Measurements from ENCODE around the gene EIF2B4.
"Not testable (repeated sequence)": the region's sequence is repeated elsewhere in the genome, so short reads cannot be mapped to it uniquely, and the experiment has no call there.

EIF2B4 gene

DNA sequence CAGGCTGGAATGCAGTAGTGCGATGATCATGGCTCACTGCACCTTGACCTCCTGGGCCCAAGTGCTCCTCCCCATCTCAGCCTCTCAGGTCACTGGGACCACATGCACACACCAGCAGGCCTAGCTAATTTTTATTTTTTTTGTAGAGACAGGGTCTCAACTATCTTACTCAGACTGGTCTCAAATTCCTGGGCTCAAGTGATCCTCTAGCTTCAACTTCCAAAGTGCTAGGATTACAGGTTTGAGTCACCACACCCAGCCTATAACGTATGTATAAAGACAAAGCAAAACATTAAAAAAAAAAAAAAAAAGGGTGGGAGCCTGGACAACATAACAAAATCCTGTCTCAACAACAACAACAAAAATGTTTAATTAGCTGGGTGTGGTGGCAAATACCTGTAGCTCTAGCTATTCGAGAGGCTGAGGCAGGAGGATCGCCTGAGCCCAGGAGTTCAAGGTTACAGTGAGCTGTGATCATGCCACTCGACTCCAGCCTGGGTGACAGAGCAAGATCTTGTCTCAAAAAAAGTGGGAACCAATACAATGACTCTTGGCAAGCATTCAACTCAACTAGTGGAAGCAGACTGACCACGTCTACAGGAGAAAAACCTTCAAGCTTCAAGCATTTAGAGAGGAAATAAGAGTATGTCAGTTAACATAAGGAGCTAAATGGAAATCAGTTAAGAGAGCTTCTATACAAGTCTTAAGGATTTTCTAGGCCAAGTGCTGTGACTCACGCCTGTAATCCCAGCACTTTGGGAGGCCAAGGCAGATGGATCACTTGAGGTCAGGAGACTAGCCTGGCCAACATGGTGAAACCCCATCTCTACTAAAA lies 16.2 kb downstream of the EIF2B4 start:
- ChIA-PET CTCF (interaction anchor here (0.7 kb wide), 1 partner anchor 24 kb away, joined by 3 read pairs; no protein-coding TSS in a partner anchor), POLR2A (interaction anchor here (0.9 to 1.1 kb wide), 4 partner anchors 16 to 56 kb away, joined by 3 to 8 read pairs (median 4); partner anchors contain the start of genes EIF2B4, MPV17 and PPM1G)
- no peak for DNase-seq (ENCODE audit: extremely low spot score)
- peak; percentile 72 for TF ChIP-seq ZNF384 (IDR thresholded peaks at IDR 0.05)
- TF ChIP-seq ELF4 (IDR thresholded peaks at IDR 0.05): no peak

DNA sequence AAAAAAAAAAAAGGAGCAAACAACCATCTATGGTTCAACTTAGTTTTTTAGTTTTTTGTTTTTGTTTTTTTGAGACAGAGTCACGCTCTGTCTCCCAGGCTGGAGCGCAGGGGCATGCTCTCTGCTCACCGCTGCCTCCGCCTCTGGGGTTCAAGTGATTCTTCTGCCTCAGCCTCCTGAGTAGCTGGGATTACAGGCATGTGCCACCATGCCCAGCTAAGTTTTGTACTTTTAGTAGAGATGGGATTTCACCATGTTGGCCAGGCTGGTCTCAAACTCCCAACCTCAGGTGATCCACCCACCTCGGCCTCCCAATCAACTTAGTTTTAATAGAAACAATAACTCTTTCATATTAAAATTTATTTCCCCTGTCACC lies 16.8 kb downstream of the EIF2B4 start:
- ChIA-PET POLR2A (interaction anchor here (0.9 to 1.1 kb wide), 5 partner anchors 11 to 56 kb away, joined by 3 to 8 read pairs (median 4); partner anchors contain the start of genes EIF2B4, MPV17 and PPM1G), CTCF (interaction anchor here (0.6 to 0.7 kb wide), 2 partner anchors 24 to 140 kb away, joined by 3 read pairs; no protein-coding TSS in a partner anchor)
- not testable (repeated sequence) for DNase-seq (ENCODE audit: extremely low spot score)

DNA sequence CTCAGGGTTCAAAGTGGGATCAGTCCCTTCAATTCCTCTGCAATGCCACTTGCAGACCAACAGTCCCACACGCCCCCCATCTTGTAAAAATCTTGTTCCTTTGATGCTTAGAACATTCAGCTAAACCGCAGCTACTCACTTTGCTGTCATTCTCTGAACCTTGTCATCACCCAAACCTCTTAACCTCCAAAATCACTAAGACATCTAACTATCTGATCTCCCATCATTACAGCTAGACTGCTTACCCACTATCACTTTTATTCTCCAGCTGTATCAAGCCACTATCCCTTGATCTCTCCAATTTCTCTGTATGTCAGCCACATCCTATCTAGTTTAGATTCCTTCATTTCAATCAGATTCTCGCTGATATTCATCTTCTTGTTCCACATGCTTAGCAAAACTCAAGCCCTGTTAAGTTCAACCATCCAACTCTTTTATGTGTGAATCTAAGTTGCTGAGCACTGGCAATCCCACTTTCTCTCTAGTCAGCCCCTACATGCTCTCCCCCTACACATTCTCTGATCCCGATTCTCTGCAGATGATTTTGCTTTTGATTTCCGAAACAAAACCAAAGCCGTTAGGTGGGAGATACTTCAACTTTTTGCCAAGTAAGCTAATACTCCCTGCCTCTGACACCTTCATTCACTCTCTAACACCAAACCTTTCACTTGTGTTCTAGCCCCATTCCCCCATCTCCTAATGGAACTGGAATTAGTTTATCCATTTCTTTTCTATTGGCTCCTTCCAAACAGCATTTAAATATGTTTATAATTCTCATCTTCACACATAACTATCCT lies 18.1 kb downstream of the EIF2B4 start:
- CTCF ChIA-PET: no interaction called here
- DNase-seq (ENCODE audit: extremely low spot score): no peak
- TF ChIP-seq LEF1 (IDR thresholded peaks at IDR 0.05; ENCODE audit: borderline replicate concordance) (no peak), ELF4 (IDR thresholded peaks at IDR 0.05) (no peak), ARNT (IDR thresholded peaks at IDR 0.05) (no peak), CTBP1 (IDR thresholded peaks at IDR 0.05; ENCODE audit: borderline replicate concordance) (no peak), FOXA1 (IDR thresholded peaks at IDR 0.05) (no peak)
- POLR2A ChIA-PET: interaction anchor here (0.7 to 1.2 kb wide), 2 partner anchors 18 to 29 kb away, joined by 3 read pairs; no protein-coding TSS in a partner anchor

DNA sequence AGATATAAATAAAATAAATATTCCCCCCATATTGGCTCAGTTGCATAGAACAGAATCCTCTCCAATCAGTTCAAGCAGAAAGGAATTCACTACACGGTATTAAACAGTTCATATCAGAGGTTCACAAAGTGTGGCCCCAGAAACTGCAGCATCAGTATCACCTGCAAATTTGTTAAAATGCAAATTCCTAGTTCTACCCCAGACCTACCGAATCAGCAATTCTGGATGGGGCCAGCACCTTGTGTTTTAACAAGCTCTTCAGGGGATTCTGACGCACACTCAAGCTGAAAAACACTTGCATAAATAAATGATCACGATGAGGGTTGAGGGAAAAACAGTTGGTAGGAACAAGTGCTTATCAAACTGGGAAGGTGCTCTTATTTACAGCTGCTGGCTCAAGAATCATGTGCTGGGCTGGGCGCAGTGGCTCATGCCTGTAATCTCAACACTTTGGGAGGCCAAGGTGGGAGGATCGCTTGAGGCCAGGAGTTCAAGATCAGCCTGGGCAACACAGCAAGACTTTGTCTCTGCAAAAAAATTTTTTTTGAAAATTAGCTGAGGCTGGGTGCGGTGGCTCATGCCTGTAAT lies 19.9 kb downstream of the EIF2B4 start:
- TF ChIP-seq FOXK2 (IDR thresholded peaks at IDR 0.05) (no peak), SP1 (IDR thresholded peaks at IDR 0.05) (no peak), ELF4 (IDR thresholded peaks at IDR 0.05) (no peak), HDGF (IDR thresholded peaks at IDR 0.05; ENCODE audit: borderline replicate concordance) (no peak), FOXA1 (IDR thresholded peaks at IDR 0.05) (no peak), L3MBTL2 (conservative IDR thresholded peaks at IDR 0.05) (no peak), SUZ12 (IDR thresholded peaks at IDR 0.05) (no peak), FOXM1 (IDR thresholded peaks at IDR 0.05; ENCODE audit: borderline replicate concordance) (no peak), CTBP1 (IDR thresholded peaks at IDR 0.05; ENCODE audit: borderline replicate concordance) (no peak), ZNF384 (IDR thresholded peaks at IDR 0.05) (no peak), NFRKB (IDR thresholded peaks at IDR 0.05) (no peak), ARNT (IDR thresholded peaks at IDR 0.05) (no peak), LEF1 (IDR thresholded peaks at IDR 0.05; ENCODE audit: borderline replicate concordance) (no peak), TARDBP (IDR thresholded peaks at IDR 0.05) (no peak), BHLHE40 (IDR thresholded peaks at IDR 0.05; ENCODE audit: borderline replicate concordance) (no peak)
- TF ChIP-seq, protein P1, sequence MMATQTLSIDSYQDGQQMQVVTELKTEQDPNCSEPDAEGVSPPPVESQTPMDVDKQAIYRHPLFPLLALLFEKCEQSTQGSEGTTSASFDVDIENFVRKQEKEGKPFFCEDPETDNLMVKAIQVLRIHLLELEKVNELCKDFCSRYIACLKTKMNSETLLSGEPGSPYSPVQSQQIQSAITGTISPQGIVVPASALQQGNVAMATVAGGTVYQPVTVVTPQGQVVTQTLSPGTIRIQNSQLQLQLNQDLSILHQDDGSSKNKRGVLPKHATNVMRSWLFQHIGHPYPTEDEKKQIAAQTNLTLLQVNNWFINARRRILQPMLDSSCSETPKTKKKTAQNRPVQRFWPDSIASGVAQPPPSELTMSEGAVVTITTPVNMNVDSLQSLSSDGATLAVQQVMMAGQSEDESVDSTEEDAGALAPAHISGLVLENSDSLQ (IDR thresholded peaks at IDR 0.05): no peak
- no peak for DNase-seq (ENCODE audit: extremely low spot score)
- ChIA-PET CTCF (no interaction called here), POLR2A (no interaction called here)

DNA sequence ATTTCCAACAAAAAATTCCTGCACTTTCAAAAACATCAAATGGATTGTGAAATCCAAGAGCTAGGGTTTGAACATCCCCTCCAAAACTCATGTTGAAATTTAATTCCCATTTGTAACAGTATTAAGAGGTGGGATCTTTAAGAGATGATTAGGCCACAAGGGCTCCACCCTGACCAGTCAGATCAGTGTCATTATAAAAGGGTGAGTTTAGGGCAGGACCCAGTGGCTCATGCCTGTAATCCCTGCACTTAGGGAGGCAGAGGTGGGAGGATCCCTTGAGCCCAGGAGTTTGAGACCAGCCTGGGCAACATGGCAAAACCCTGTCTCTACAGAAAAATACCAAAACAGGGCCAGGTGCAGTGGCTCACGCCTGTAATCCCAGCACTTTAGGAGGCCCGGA lies 22.5 kb downstream of the EIF2B4 start:
- no peak for DNase-seq (ENCODE audit: extremely low spot score)
- TF ChIP-seq ELF4 (IDR thresholded peaks at IDR 0.05) (no peak), NFRKB (IDR thresholded peaks at IDR 0.05) (no peak), CTBP1 (IDR thresholded peaks at IDR 0.05; ENCODE audit: borderline replicate concordance) (no peak), FOXK2 (IDR thresholded peaks at IDR 0.05) (no peak), TARDBP (IDR thresholded peaks at IDR 0.05) (no peak), SP1 (IDR thresholded peaks at IDR 0.05) (no peak), ZNF384 (IDR thresholded peaks at IDR 0.05) (no peak), L3MBTL2 (conservative IDR thresholded peaks at IDR 0.05) (no peak), SUZ12 (IDR thresholded peaks at IDR 0.05) (no peak), ARNT (IDR thresholded peaks at IDR 0.05) (no peak)
- ChIA-PET POLR2A (no interaction called here), CTCF (no interaction called here)

DNA sequence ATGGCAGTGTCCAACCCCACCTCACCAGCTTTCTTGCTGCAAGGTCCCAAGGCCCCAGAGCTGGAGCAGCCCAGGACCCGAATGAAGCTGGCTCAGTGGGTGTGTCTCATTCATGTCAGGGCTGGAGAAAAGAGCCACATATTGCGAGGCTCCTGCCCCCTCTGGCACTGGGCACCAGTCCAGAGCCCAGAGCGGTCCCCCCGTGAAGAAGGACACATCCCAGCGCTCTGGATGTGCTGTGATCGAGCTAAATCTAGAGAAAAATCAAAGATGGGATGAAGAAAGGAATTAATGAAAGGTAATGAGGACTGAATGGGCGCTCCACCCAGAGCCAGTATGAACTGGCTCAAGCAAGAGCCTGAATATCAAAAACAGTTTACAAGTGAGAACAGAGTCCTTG lies 34.0 kb downstream of the EIF2B4 start:
- POLR2A ChIA-PET: interaction anchor here (1.7 to 2.5 kb wide), 2 partner anchors 14 to 21 kb away, joined by 3 to 12 read pairs; partner anchors contain the start of gene MPV17
- CTCF ChIA-PET: no interaction called here
- TF ChIP-seq SUZ12 (IDR thresholded peaks at IDR 0.05) (no peak), HDGF (IDR thresholded peaks at IDR 0.05; ENCODE audit: borderline replicate concordance) (no peak), ARNT (IDR thresholded peaks at IDR 0.05) (no peak), L3MBTL2 (conservative IDR thresholded peaks at IDR 0.05) (no peak), BHLHE40 (IDR thresholded peaks at IDR 0.05; ENCODE audit: borderline replicate concordance) (no peak), ELF4 (IDR thresholded peaks at IDR 0.05) (no peak), ZNF384 (IDR thresholded peaks at IDR 0.05) (no peak), NFRKB (IDR thresholded peaks at IDR 0.05) (no peak), FOXA1 (IDR thresholded peaks at IDR 0.05) (no peak), TARDBP (IDR thresholded peaks at IDR 0.05) (no peak), CTBP1 (IDR thresholded peaks at IDR 0.05; ENCODE audit: borderline replicate concordance) (no peak), FOXM1 (IDR thresholded peaks at IDR 0.05; ENCODE audit: borderline replicate concordance) (no peak), SP1 (IDR thresholded peaks at IDR 0.05) (no peak), FOXK2 (IDR thresholded peaks at IDR 0.05) (no peak), LEF1 (IDR thresholded peaks at IDR 0.05; ENCODE audit: borderline replicate concordance) (no peak)
- TF ChIP-seq, protein P1 (IDR thresholded peaks at IDR 0.05): no peak
- no peak for DNase-seq (ENCODE audit: extremely low spot score)
